GM18907 (cell line): Measurements from ENCODE around the gene HIVEP3.
"Not testable (repeated sequence)": the region's sequence is repeated elsewhere in the genome, so short reads cannot be mapped to it uniquely, and the experiment has no call there.

Experiments used
- ATAC-seq: cut with Tn5 transposase; IDR thresholded peaks from one replicate; pipeline ENCODE4 v1.9.1; 2021; ENCODE audit warnings: mild to moderate bottlenecking, moderate library complexity; ENCODE audit not compliant: unreplicated experiment

The HIVEP3 gene

GRCh38 chr1:41696381-41696780 is 222.3 kb downstream of the HIVEP3 start:
- ATAC-seq = no peak

DNA sequence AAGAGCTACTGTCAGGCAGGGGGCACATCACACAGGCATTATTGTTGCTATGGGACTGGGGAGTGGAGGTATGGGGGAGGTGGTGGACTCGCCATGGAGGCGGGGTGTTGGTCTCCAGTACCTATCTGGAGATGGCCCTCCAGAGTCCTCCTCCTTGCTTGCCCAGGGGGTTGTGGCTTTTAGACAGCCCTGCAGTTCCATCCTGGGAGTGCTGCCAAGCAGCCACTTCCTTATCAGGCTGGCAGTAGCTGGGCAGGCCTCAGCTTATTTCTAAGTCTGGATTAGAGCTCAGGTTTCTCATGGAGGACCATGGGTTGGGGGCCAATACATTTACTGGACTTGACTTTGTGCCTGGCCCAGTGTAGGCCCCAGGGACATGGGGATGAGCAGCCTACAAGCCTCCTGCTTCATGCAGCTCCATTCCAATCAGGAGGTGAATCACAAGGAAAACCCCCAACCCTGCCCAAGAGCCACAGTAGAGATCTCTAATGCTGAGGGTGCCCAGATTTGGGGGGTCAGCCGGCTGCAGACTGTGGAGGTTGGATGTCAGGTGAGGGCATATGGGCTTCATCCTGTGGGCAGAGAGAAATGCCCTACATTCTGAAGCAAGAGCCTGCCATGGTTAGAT is 223.5 kb downstream of the HIVEP3 start:
- no peak for ATAC-seq

DNA sequence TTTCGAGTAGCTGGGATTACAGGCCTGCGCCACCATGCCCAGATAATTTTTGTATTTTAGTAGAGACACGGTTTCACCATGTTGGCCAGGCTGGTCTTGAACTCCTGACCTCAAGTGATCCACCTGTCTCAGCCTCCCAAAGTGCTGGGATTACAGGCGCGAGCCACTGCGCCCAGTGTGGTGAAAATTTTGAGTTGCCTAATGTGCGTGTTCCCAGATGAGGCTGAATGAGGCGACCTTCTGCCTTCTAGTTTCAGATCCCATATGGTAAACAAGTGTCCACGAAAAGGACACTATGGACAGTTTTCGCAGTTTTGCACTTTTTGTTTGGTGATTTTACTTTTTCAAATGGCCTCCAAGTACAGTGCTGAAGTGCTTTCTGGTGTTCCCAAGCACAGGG is 226.8 kb downstream of the HIVEP3 start:
- not testable (repeated sequence) for ATAC-seq

GRCh38 chr1:41691424-41691823 is 227.3 kb downstream of the HIVEP3 start:
- no peak for ATAC-seq

DNA sequence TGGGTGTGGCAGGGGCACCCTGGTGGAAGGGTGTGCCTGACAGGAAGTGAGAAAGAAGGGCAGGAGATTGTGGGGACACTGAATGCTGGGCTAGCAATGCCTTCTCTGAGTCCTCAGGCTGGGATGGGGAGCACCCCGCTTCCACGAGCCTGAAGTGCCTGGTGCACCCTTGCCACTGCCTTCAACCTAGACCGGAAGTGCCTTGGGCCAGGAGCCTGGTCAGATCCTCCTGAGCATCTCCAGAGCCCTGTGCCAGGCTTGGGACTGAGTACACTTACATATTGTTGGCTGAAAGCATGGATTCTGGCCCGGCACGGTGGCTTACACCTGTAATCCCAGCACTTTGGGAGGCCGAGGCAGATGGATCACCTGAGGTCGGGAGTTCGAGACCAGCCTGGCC is 228.4 kb downstream of the HIVEP3 start:
- no peak for ATAC-seq

GRCh38 chr1:41689558-41689981 is 229.2 kb downstream of the HIVEP3 start:
- ATAC-seq = no peak

- ATAC-seq = no peak
Observed at GRCh38 chr1:41689139-41689538, 229.6 kb downstream of the HIVEP3 start.

DNA sequence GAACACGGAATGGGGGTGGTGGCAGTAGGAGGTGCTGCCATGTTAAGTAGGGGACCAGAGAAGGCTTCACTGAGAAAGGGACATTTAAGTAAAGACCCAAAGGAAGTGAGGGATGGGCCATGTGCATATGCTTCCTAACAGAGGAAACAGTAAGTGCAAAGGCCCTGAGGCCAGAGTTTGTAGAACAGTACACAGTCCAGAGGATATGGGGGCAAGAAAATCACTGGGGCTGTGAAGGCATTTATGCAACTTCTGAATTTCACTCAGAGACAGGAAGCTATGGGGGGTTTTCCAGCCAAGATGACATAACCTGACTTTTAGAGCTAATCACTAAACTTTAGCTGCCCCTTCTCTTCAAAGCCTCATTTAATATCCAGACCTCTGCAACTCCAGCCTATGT is 231.7 kb downstream of the HIVEP3 start:
- ATAC-seq = no peak

DNA sequence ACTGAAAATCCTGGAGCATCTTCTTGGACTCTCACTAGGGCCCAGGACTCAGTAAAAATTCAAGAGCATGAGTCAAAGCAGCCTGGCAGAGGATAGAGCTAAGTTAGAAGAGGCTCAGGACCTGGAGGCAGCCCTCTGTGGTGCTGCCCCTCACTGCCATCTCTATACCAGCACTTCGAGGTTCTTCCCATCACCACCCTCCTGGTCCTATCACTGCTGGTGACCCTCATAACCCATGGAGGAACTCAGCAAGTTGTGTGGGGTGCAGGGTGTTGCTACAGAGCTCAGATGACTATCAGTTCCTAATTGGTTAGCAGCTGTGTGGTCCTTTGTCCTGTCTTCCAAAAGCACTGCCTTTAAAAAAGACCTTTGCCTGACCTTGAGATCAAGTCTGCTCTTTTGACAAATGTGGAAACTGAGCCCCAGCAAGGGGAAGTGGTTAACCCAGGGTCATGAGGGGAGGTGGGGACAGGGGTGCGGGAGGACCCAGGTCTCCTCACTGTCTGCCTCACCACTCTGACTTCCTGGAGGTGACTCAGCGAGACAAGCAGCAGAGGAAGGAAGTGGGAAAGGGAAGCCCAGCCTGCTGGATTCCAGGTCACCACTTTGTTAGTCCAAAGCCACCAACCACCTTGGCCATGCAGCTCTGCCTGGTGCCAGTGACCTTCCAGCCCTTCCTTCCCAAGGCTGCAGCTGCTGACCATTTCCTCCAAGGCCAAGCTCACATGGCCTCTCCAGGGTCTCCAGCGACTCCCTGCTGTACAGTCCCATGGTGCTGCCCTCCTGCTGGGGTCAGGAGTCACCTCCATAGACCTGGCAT is 234.8 kb downstream of the HIVEP3 start:
- ATAC-seq = no peak

GRCh38 chr1:41682845-41683625 is 235.7 kb downstream of the HIVEP3 start:
- ATAC-seq = no peak

- ATAC-seq = no peak
Observed at GRCh38 chr1:41682149-41682548, 236.6 kb downstream of the HIVEP3 start.

- ATAC-seq = no peak
Observed at GRCh38 chr1:41681331-41682098, 237.2 kb downstream of the HIVEP3 start.

DNA sequence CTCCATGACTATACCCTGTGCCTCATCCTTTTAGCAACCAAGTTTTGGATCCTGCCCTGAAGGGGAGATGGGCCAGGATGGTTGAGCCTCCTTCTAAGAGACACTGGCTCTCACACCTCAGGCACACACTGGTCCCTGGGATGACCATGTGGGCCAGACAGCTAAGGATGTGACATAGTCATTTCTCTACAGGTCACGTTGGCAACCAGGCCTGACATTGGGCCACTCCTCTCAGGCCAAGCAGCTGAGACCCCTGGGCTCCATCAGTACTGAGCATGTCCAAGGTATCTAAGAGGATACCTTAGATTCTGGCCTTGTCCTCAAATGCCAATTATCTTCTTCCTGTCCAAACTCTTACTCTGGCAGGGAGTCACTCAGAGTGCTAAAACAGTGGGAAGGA is 238.7 kb downstream of the HIVEP3 start:
- no peak for ATAC-seq

DNA sequence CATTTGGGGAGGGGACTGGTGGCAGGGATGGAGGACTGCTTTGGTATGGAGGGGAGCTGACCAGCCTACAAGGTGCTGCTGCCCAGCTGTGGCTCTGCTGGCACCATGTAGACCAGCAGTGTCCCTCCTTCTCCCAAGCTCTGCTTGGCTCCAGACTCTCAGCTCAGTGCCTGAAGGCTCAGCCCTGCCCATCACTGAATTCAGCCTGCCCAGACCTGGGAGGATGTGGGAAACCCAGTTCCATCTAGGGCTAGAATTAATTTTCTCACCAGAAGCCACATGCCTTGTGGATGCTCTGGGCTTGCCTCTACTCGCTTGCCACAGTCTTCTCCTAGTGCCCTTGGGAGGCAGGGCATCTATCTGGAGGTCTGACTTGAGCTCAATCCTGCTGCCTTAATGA is 239.2 kb downstream of the HIVEP3 start:
- no peak for ATAC-seq

DNA sequence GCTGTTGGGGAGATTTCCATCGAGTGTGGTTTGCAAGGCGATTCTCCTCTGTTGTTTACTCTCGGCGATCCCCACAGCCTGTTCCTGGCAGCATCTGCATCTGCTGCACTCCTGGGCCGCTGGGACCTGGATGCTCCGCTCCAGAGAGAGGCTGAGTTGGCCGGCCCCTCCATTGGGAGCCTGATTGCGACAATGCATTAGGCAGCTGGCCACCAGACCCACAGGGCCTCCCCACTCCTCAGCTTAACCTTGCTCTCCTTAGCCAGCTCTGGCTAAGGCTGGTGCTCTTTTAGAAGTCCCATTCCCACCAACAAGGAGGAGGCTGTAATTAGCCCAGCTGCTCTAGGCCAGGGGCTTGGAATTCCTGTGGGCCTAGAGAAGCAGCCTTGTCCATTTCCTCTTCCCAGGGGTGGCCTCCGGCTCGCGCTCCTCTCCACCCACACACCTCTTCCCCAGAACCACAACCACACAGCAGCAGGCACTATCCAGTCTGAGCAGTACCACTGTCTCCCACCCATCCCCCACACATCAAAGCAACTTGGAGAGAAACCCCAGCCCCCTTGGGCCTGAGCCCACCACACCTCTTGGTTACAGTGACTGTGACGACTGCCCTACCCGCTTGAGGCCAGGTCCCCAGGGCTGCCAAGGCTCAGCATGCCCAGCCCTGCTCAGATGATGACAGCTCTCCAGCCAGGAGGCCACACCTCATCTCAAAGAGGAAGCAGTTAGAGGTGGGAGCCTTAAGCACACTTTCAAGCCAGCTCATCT is 240.4 kb downstream of the HIVEP3 start:
- ATAC-seq = no peak

DNA sequence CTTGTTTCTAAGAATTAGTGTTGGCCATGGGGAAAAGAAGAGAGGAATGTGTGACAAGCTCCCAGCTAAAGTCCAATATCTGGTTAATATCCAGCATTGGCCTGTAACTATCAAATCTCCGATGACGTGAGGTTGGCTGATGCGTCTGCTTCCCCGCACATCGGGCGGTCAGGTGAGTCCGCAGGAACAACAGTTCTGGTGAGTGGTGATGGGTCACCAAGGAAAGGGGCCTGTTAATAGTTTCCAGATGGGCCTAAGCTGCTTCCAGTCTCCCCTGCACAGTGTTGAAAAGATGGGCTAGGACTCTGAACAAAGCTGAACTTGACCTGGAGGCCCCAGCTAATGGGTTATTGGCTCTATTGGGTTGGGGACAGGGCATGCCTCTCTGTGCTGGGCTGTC is 241.1 kb downstream of the HIVEP3 start:
- ATAC-seq = no peak

- no peak for ATAC-seq
Observed at GRCh38 chr1:41675401-41675800, 243.3 kb downstream of the HIVEP3 start.

GRCh38 chr1:41674522-41674921 is 244.2 kb downstream of the HIVEP3 start:
- ATAC-seq = no peak

DNA sequence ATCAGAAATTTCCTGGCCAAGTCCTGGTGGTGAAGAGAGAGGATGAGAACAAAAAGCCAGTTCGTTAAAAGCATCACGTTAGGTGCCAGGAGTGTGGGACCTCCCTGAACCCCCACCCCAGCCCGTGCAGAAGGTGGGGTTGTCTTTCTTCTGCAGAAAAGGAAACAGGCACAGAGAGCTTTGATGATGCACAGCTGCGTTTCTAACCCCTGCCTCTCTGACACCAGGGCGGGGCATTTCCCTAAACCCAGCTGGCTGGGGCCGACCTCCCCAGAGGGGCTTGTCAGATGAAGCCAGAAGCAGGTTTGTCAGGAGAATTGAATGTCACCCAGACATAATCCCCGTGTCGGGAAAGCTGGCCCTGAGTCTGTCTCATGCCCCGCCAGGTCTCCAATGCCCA is 244.9 kb downstream of the HIVEP3 start:
- peak; percentile 60 for ATAC-seq

- ATAC-seq = peak; percentile 48
Observed at GRCh38 chr1:41673378-41673777, 245.3 kb downstream of the HIVEP3 start.
